ENCODE results near the gene SORCS2.

The SORCS2 gene

GRCh38 chr4:7747566-7747965, 555.2 kb downstream of the SORCS2 start:
- DNase-seq (ENCODE audit: low spot score): no peak

GRCh38 chr4:7750523-7750922, 558.2 kb downstream of the SORCS2 start:
- DNase-seq (ENCODE audit: low spot score): no peak

GRCh38 chr4:7750972-7751371, 558.6 kb downstream of the SORCS2 start:
- no peak for DNase-seq (ENCODE audit: low spot score)

GRCh38 chr4:7752649-7753048, 560.3 kb downstream of the SORCS2 start:
- DNase-seq (ENCODE audit: low spot score): no peak

- DNase-seq (ENCODE audit: low spot score): no peak
Observed at GRCh38 chr4:7753271-7753670, 560.9 kb downstream of the SORCS2 start.

GRCh38 chr4:7753931-7754465, 561.7 kb downstream of the SORCS2 start:
- DNase-seq (ENCODE audit: low spot score): no peak

- no peak for DNase-seq (ENCODE audit: low spot score)
Observed at GRCh38 chr4:7754565-7755262, 562.4 kb downstream of the SORCS2 start.

GRCh38 chr4:7755561-7755960, 563.2 kb downstream of the SORCS2 start:
- no peak for DNase-seq (ENCODE audit: low spot score)

- DNase-seq (ENCODE audit: low spot score): no peak
Observed at GRCh38 chr4:7756071-7756470, 563.7 kb downstream of the SORCS2 start.

GRCh38 chr4:7756561-7757355, 564.4 kb downstream of the SORCS2 start:
- no peak for DNase-seq (ENCODE audit: low spot score)

- no peak for DNase-seq (ENCODE audit: low spot score)
Observed at GRCh38 chr4:7757501-7758471, 565.4 kb downstream of the SORCS2 start.

GRCh38 chr4:7758476-7758875, 566.1 kb downstream of the SORCS2 start:
- no peak for DNase-seq (ENCODE audit: low spot score)

GRCh38 chr4:7759216-7759615, 566.9 kb downstream of the SORCS2 start:
- no peak for DNase-seq (ENCODE audit: low spot score)

GRCh38 chr4:7759635-7760034, 567.3 kb downstream of the SORCS2 start:
- no peak for DNase-seq (ENCODE audit: low spot score)

- no peak for DNase-seq (ENCODE audit: low spot score)
Observed at GRCh38 chr4:7760228-7760627, 567.9 kb downstream of the SORCS2 start.

- no peak for DNase-seq (ENCODE audit: low spot score)
Observed at GRCh38 chr4:7760706-7761105, 568.4 kb downstream of the SORCS2 start.

GRCh38 chr4:7761312-7761711, 569.0 kb downstream of the SORCS2 start:
- DNase-seq (ENCODE audit: low spot score): no peak

- DNase-seq (ENCODE audit: low spot score): no peak
Observed at GRCh38 chr4:7761720-7762119, 569.4 kb downstream of the SORCS2 start.

- DNase-seq (ENCODE audit: low spot score): no peak
Observed at GRCh38 chr4:7762376-7763030, 570.2 kb downstream of the SORCS2 start.

- no peak for DNase-seq (ENCODE audit: low spot score)
Observed at GRCh38 chr4:7763106-7763505, 570.8 kb downstream of the SORCS2 start.

- no peak for DNase-seq (ENCODE audit: low spot score)
Observed at GRCh38 chr4:7763788-7764187, 571.5 kb downstream of the SORCS2 start.

GRCh38 chr4:7764466-7764865, 572.1 kb downstream of the SORCS2 start:
- no peak for DNase-seq (ENCODE audit: low spot score)

All from COLO829 (cell line).